ENCODE measurements around the gene LY9. TPM values are rescaled to one million over a fixed set of nuclear protein-coding genes. Genes with fewer than 3 reads are reported as not detected.

LY9 gene
- total and polyA plus RNA-seq, 2 of the 13 experiments (the other 11 are each of a cell fraction or from before 2014, with no cell fraction given), result not detected

DNA sequence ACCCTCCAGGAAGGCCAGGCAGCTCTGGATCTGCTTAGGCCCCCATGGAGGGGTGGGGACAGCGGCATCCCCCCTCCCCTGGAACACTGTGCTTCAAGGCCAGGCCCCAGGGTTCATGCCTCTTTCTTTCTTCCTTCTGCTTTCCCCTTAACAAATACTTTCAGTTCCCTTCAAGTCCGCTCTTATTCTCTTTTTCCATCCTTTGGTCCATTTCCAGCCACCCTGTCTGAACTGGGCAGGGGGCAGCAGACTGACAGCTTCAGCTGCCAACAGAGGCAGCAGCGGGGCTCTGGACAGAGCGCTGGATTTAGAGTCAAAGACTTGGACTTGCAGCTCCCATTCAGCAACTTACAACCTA is 67.8 kb downstream of the LY9 start:
- no peaks in the 10 kb centered on the region for H3K27me3 ChIP-seq (ENCODE audit: control insufficient read depth in 1 of 2, insufficient read depth in 2 of 2, low read length in 2 of 2)
- no TSS peak for BruUV-seq (replicated peaks)
- H3K4me3 ChIP-seq (replicated peaks in 1 of 3; ENCODE audit: insufficient read depth in 1 of 3, low read depth in 2 of 3, low read length in 3 of 3), result no peak overlapping the region
- H3K36me3 ChIP-seq (replicated peaks in 1 of 2; ENCODE audit: control insufficient read depth in 1 of 2, insufficient read depth in 2 of 2, low read length in 2 of 2), result no peaks in the 10 kb centered on the region
- H3K4me2 ChIP-seq (ENCODE audit: low read depth, low read length), result no peak overlapping the region
- H3K9ac ChIP-seq (ENCODE audit: insufficient read depth, low read depth, low read length), result no peak overlapping the region
- H2AFZ ChIP-seq (ENCODE audit: low read length), result no peak overlapping the region
- no peak for TF ChIP-seq ARHGAP35 (CRISPR knock-in tag; IDR thresholded peaks at IDR 0.05; ENCODE audit: borderline replicate concordance)
- TF ChIP-seq, protein P1, sequence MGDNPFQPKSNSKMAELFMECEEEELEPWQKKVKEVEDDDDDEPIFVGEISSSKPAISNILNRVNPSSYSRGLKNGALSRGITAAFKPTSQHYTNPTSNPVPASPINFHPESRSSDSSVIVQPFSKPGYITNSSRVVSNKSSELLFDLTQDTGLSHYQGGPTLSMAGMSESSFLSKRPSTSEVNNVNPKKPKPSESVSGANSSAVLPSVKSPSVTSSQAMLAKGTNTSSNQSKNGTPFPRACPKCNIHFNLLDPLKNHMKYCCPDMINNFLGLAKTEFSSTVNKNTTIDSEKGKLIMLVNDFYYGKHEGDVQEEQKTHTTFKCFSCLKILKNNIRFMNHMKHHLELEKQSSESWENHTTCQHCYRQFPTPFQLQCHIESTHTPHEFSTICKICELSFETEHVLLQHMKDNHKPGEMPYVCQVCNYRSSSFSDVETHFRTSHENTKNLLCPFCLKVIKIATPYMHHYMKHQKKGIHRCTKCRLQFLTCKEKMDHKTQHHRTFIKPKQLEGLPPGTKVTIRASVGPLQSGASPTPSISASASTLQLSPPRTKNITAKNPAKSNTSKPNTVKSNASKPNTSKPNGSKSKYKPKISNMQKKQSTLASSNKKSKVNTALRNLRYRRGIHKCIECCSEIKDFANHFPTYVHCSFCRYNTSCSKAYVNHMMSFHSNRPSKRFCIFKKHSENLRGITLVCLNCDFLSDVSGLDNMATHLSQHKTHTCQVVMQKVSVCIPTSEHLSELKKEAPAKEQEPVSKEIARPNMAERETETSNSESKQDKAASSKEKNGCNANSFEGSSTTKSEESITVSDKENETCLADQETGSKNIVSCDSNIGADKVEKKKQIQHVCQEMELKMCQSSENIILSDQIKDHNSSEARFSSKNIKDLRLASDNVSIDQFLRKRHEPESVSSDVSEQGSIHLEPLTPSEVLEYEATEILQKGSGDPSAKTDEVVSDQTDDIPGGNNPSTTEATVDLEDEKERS (CRISPR knock-in tag; IDR thresholded peaks at IDR 0.05), result no peak
- no peak for TF ChIP-seq SAP130 (CRISPR knock-in tag; IDR thresholded peaks at IDR 0.05; ENCODE audit: low read depth)
- TF ChIP-seq ZNF879 (CRISPR knock-in tag; IDR thresholded peaks at IDR 0.05), result no peak
- TF ChIP-seq ZNF629 (CRISPR knock-in tag; conservative IDR thresholded peaks at IDR 0.05), result no peak
- TF ChIP-seq MIER3 (CRISPR knock-in tag; IDR thresholded peaks at IDR 0.05; ENCODE audit: borderline replicate concordance), result no peak
- TF ChIP-seq HDAC6 (IDR thresholded peaks at IDR 0.05; ENCODE audit: low read depth, low read length), result no peak
- ChIA-PET POLR2A (no interaction called here), CTCF (ENCODE audit: low intra/inter-chr PET ratio, low total read pairs) (no interaction called here)
- no peaks in the 10 kb centered on the region for H4K20me1 ChIP-seq (ENCODE audit: insufficient read depth, low read length)
- in situ Hi-C loops (cut with HindIII; ENCODE audit: extremely low pct_ligation_motif_present, low pct_unique_long_range_greater_than_20kb) (no loop called here), intact Hi-C loops (cut with micrococcal nuclease; ENCODE audit: unreplicated experiment) (no loop called here)
- DNase-seq (ENCODE audit: low spot score), result no peak
- H3K79me2 ChIP-seq (ENCODE audit: insufficient read depth, low read length), result no peaks in the 10 kb centered on the region
- no peak overlapping the region for H3K27ac ChIP-seq (ENCODE audit: extremely low read length, insufficient read depth, low read length)
- H3K9me3 ChIP-seq (ENCODE audit: low read length), result no peaks in the 10 kb centered on the region
- H3K4me1 ChIP-seq (ENCODE audit: insufficient read depth, low read length), result peaks cover 35% of the 10 kb centered on the region
- no peak for FAIRE-seq
- WGBS (ENCODE audit: low lambda C conversion rate), result 86% methylated on average over 4 of the region's 4 CpGs
- ATAC-seq, result no peak

Data from HepG2 (cell line).